ENCODE data around the gene TOMM40. TPM values are rescaled to one million over a fixed set of nuclear protein-coding genes. Genes with fewer than 3 reads are reported as not detected.

TOMM40 gene
- total and polyA plus RNA-seq, 9 of the 15 experiments (the other 6 are each of a cell fraction or from before 2014, with no cell fraction given): 0.89 to 290 (median 160) TPM

GRCh38 chr19:44845612-44846454 lies 45.2 kb upstream of the TOMM40 start, which contains the start of gene NECTIN2 (continued):
- TF ChIP-seq ZNF395 (CRISPR knock-in tag; IDR thresholded peaks at IDR 0.05): no peak
- peak in 1 of 2 experiments; percentile 69; a peak in 2 of 4 replicates for TF ChIP-seq MLLT1 (IDR thresholded peaks at IDR 0.05)
- peak; percentile 39; the same call in 1 of the 2 replicates for TF ChIP-seq SMC3 (conservative IDR thresholded peaks at IDR 0.05; ENCODE audit: insufficient read depth, low read depth, low read length)
- no peak for TF ChIP-seq ZNF282 (CRISPR knock-in tag; IDR thresholded peaks at IDR 0.05)
- peak; percentile 40 for TF ChIP-seq ZNF316 (IDR thresholded peaks at IDR 0.05)
- no peak for TF ChIP-seq TCF7 (IDR thresholded peaks at IDR 0.05; ENCODE audit: borderline replicate concordance)
- TF ChIP-seq KLF13 (tag; IDR thresholded peaks at IDR 0.05; ENCODE audit: borderline replicate concordance, low read depth): no peak
- no peak for TF ChIP-seq CBX8 (IDR thresholded peaks at IDR 0.05; ENCODE audit: borderline replicate concordance, extremely low read depth, low read depth, low read length, poor library complexity, severe bottlenecking)
- no peak for TF ChIP-seq TCF7L2 (IDR thresholded peaks at IDR 0.05; ENCODE audit: low read depth, low read length)
- no peak for TF ChIP-seq PHF21A (IDR thresholded peaks at IDR 0.05; ENCODE audit: borderline replicate concordance, low read depth)
- TF ChIP-seq ZFP36 (IDR thresholded peaks at IDR 0.05; ENCODE audit: low read depth, low read length, partially characterized antibody): peak; percentile 24
- TF ChIP-seq, protein P1, sequence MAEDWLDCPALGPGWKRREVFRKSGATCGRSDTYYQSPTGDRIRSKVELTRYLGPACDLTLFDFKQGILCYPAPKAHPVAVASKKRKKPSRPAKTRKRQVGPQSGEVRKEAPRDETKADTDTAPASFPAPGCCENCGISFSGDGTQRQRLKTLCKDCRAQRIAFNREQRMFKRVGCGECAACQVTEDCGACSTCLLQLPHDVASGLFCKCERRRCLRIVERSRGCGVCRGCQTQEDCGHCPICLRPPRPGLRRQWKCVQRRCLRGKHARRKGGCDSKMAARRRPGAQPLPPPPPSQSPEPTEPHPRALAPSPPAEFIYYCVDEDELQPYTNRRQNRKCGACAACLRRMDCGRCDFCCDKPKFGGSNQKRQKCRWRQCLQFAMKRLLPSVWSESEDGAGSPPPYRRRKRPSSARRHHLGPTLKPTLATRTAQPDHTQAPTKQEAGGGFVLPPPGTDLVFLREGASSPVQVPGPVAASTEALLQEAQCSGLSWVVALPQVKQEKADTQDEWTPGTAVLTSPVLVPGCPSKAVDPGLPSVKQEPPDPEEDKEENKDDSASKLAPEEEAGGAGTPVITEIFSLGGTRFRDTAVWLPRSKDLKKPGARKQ (CRISPR knock-in tag; IDR thresholded peaks at IDR 0.05): no peak
- no peak for TF ChIP-seq SMARCB1 (IDR thresholded peaks at IDR 0.05; ENCODE audit: insufficient read length, low read depth)
- TF ChIP-seq E2F3 (CRISPR knock-in tag; IDR thresholded peaks at IDR 0.05): no peak
- TF ChIP-seq POLR3G (IDR thresholded peaks at IDR 0.05; ENCODE audit: extremely low read depth, insufficient read length, insufficient replicate concordance): no peak

Data from K562 (cell line).